ENCODE results near the gene ITPKA.

ITPKA gene

DNA sequence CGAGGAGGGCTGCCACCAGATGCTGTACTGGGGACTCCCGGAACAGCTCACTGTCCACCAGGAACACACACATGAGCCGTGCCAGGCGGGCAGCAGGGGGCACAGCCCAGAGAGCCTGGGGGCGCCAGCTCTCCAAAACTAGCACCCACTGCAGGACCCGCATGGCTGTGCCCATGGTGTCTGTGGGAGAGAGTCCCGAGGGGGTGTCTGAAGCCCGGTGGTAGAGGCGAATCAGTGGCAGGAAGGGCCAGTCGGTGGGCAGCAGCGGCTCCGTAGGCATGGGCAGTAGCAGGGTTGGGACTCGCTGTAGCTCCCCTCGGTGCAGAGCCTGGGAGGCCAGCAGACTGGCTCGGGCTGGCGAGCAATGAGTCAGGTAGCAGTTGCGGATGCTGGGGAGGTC lies 27.0 kb downstream of the ITPKA start:
- H3K27ac ChIP-seq (ENCODE audit: low read depth, low read length) = no peak overlapping the region
- peaks cover 0 to 60% (median 49%) of the 10 kb centered on the region in 5 donors for H3K36me3 ChIP-seq (ENCODE audit: control insufficient read depth in 5 of 5, insufficient read depth in 5 of 5, low read length in 5 of 5)
- no peaks in the 10 kb centered on the region for H3K27me3 ChIP-seq (ENCODE audit: control insufficient read depth in 5 of 5, insufficient read depth in 4 of 5, low read length in 5 of 5)
- no peak overlapping the region for H3K4me3 ChIP-seq (ENCODE audit: low read depth in 1 of 5, low read length in 5 of 5)
- H3K9me3 ChIP-seq (ENCODE audit: control insufficient read depth in 5 of 5, low read length in 5 of 5) = no peaks in the 10 kb centered on the region
- H3K9ac ChIP-seq (ENCODE audit: low read length in 5 of 5) = no peak overlapping the region
- H3K4me1 ChIP-seq (ENCODE audit: control insufficient read depth in 5 of 5, insufficient read depth in 5 of 5, low read length in 5 of 5) = no peaks in the 10 kb centered on the region

- H3K27ac ChIP-seq (ENCODE audit: low read depth, low read length) = no peak overlapping the region
- H3K36me3 ChIP-seq (ENCODE audit: control insufficient read depth in 5 of 5, insufficient read depth in 5 of 5, low read length in 5 of 5) = peaks cover 0 to 69% (median 54%) of the 10 kb centered on the region in 5 donors
- H3K4me3 ChIP-seq (ENCODE audit: low read depth in 1 of 5, low read length in 5 of 5) = no peak overlapping the region
- H3K4me1 ChIP-seq (ENCODE audit: control insufficient read depth in 5 of 5, insufficient read depth in 5 of 5, low read length in 5 of 5) = no peaks in the 10 kb centered on the region
- H3K27me3 ChIP-seq (ENCODE audit: control insufficient read depth in 5 of 5, insufficient read depth in 4 of 5, low read length in 5 of 5) = no peaks in the 10 kb centered on the region
- no peak overlapping the region for H3K9ac ChIP-seq (ENCODE audit: low read length in 5 of 5)
- H3K9me3 ChIP-seq (ENCODE audit: control insufficient read depth in 5 of 5, low read length in 5 of 5) = no peaks in the 10 kb centered on the region
Measured at GRCh38 chr15:41521614-41522013, 27.9 kb downstream of the ITPKA start.

- H3K4me3 ChIP-seq (ENCODE audit: low read depth in 1 of 5, low read length in 5 of 5) = no peak overlapping the region
- H3K9me3 ChIP-seq (ENCODE audit: control insufficient read depth in 5 of 5, low read length in 5 of 5) = no peaks in the 10 kb centered on the region
- H3K27me3 ChIP-seq (ENCODE audit: control insufficient read depth in 5 of 5, insufficient read depth in 4 of 5, low read length in 5 of 5) = no peaks in the 10 kb centered on the region
- no peak overlapping the region for H3K9ac ChIP-seq (ENCODE audit: low read length in 5 of 5)
- no peaks in the 10 kb centered on the region for H3K4me1 ChIP-seq (ENCODE audit: control insufficient read depth in 5 of 5, insufficient read depth in 5 of 5, low read length in 5 of 5)
- peaks cover 0 to 70% (median 57%) of the 10 kb centered on the region in 5 donors for H3K36me3 ChIP-seq (ENCODE audit: control insufficient read depth in 5 of 5, insufficient read depth in 5 of 5, low read length in 5 of 5)
- no peak overlapping the region for H3K27ac ChIP-seq (ENCODE audit: low read depth, low read length)
Measured at GRCh38 chr15:41523097-41523496, 29.4 kb downstream of the ITPKA start.

- no peak overlapping the region for H3K27ac ChIP-seq (ENCODE audit: low read depth, low read length)
- H3K27me3 ChIP-seq (ENCODE audit: control insufficient read depth in 5 of 5, insufficient read depth in 4 of 5, low read length in 5 of 5) = no peaks in the 10 kb centered on the region
- peaks cover 0 to 8% (median 0%) of the 10 kb centered on the region in 5 donors for H3K4me1 ChIP-seq (ENCODE audit: control insufficient read depth in 5 of 5, insufficient read depth in 5 of 5, low read length in 5 of 5)
- H3K4me3 ChIP-seq (ENCODE audit: low read depth in 1 of 5, low read length in 5 of 5) = no peak overlapping the region
- peaks cover 2 to 86% (median 81%) of the 10 kb centered on the region in 5 donors for H3K36me3 ChIP-seq (ENCODE audit: control insufficient read depth in 5 of 5, insufficient read depth in 5 of 5, low read length in 5 of 5)
- no peaks in the 10 kb centered on the region for H3K9me3 ChIP-seq (ENCODE audit: control insufficient read depth in 5 of 5, low read length in 5 of 5)
- peak overlapping the region in 1 of 5 donors; percentile 3 for H3K9ac ChIP-seq (ENCODE audit: low read length in 5 of 5)
Measured at GRCh38 chr15:41530363-41530956, 36.8 kb downstream of the ITPKA start.

GRCh38 chr15:41535544-41535943 lies 41.9 kb downstream of the ITPKA start:
- no peaks in the 10 kb centered on the region for H3K9me3 ChIP-seq (ENCODE audit: control insufficient read depth in 5 of 5, low read length in 5 of 5)
- H3K4me3 ChIP-seq (ENCODE audit: low read depth in 1 of 5, low read length in 5 of 5) = no peak overlapping the region
- H3K27me3 ChIP-seq (ENCODE audit: control insufficient read depth in 5 of 5, insufficient read depth in 4 of 5, low read length in 5 of 5) = no peaks in the 10 kb centered on the region
- no peak overlapping the region for H3K27ac ChIP-seq (ENCODE audit: low read depth, low read length)
- H3K4me1 ChIP-seq (ENCODE audit: control insufficient read depth in 5 of 5, insufficient read depth in 5 of 5, low read length in 5 of 5) = peaks cover 0 to 8% (median 0%) of the 10 kb centered on the region in 5 donors
- H3K36me3 ChIP-seq (ENCODE audit: control insufficient read depth in 5 of 5, insufficient read depth in 5 of 5, low read length in 5 of 5) = peaks cover 7 to 54% (median 51%) of the 10 kb centered on the region in 5 donors
- no peak overlapping the region for H3K9ac ChIP-seq (ENCODE audit: low read length in 5 of 5)

DNA sequence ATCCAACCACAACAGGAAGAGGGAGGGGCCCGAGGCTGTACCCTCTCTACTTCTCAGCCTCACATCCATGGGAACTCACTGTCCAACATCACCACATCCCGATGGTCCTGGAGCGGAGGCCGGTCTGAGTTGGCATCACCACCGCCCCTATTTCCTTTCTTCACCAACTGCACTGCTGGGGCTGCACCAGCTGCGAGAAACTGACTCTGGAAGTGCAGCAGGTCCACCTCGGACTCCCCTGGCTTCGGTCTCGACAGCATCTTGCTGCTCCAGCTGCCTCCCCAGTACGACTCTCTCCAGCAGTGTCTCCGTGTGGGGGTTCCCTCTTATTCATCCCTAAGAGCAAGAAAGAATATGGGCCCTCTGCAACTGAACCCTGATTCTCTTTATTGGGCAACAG lies 43.2 kb downstream of the ITPKA start:
- Histone ChIP-seq H3K4me1 (ENCODE audit: control insufficient read depth in 5 of 5, insufficient read depth in 5 of 5, low read length in 5 of 5) (no peaks in the 10 kb centered on the region), H3K27ac (ENCODE audit: low read depth, low read length) (no peak overlapping the region), H3K36me3 (ENCODE audit: control insufficient read depth in 5 of 5, insufficient read depth in 5 of 5, low read length in 5 of 5) (peaks cover 5 to 46% (median 43%) of the 10 kb centered on the region in 5 donors)

DNA sequence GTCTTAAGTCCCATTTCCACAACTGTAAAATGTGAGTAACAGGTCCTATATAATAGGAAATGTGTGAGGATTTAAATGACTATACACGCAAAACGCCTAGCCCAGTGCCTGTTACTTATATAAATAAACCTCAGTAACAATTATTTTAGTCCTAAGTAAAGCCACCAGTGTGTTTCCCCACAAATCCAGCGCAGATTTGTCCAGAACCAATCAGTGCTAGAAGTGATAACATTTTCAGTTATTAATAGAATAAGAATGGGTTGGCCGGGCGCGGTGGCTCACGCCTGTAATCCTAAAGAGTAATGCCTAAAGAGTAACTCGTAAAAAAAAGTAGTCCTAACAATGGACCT lies 49.8 kb downstream of the ITPKA start:
- H3K4me1 ChIP-seq (ENCODE audit: control insufficient read depth in 5 of 5, insufficient read depth in 5 of 5, low read length in 5 of 5) = peaks cover 0 to 19% (median 12%) of the 10 kb centered on the region in 5 donors
- H3K9me3 ChIP-seq (ENCODE audit: control insufficient read depth in 5 of 5, low read length in 5 of 5) = no peaks in the 10 kb centered on the region
- peak overlapping the region; percentile 81 to 99 (median 96) for H3K9ac ChIP-seq (ENCODE audit: low read length in 5 of 5)
- H3K27ac ChIP-seq (ENCODE audit: low read depth, low read length) = peak overlapping the region; percentile 70
- H3K27me3 ChIP-seq (ENCODE audit: control insufficient read depth in 5 of 5, insufficient read depth in 4 of 5, low read length in 5 of 5) = no peaks in the 10 kb centered on the region
- no peaks in the 10 kb centered on the region for H3K36me3 ChIP-seq (ENCODE audit: control insufficient read depth in 5 of 5, insufficient read depth in 5 of 5, low read length in 5 of 5)
- peak overlapping the region; percentile 81 to 99 (median 98) for H3K4me3 ChIP-seq (ENCODE audit: low read depth in 1 of 5, low read length in 5 of 5)

More for the DNA sequence above, 43.2 kb downstream of the ITPKA start:
- H3K27me3 ChIP-seq (ENCODE audit: control insufficient read depth in 5 of 5, insufficient read depth in 4 of 5, low read length in 5 of 5) = no peaks in the 10 kb centered on the region
- H3K4me3 ChIP-seq (ENCODE audit: low read depth in 1 of 5, low read length in 5 of 5) = no peak overlapping the region
- H3K9ac ChIP-seq (ENCODE audit: low read length in 5 of 5) = no peak overlapping the region
- H3K9me3 ChIP-seq (ENCODE audit: control insufficient read depth in 5 of 5, low read length in 5 of 5) = no peaks in the 10 kb centered on the region

GRCh38 chr15:41544650-41545015 lies 51.0 kb downstream of the ITPKA start:
- peak overlapping the region; percentile 70 for H3K27ac ChIP-seq (ENCODE audit: low read depth, low read length)

GRCh38 chr15:41545218-41545617 lies 51.5 kb downstream of the ITPKA start:
- Histone ChIP-seq H3K27me3 (ENCODE audit: control insufficient read depth in 5 of 5, insufficient read depth in 4 of 5, low read length in 5 of 5) (no peaks in the 10 kb centered on the region), H3K9me3 (ENCODE audit: control insufficient read depth in 5 of 5, low read length in 5 of 5) (no peaks in the 10 kb centered on the region), H3K4me3 (ENCODE audit: low read depth in 1 of 5, low read length in 5 of 5) (no peak overlapping the region), H3K36me3 (ENCODE audit: control insufficient read depth in 5 of 5, insufficient read depth in 5 of 5, low read length in 5 of 5) (no peaks in the 10 kb centered on the region), H3K27ac (ENCODE audit: low read depth, low read length) (no peak overlapping the region), H3K9ac (ENCODE audit: low read length in 5 of 5) (no peak overlapping the region), H3K4me1 (ENCODE audit: control insufficient read depth in 5 of 5, insufficient read depth in 5 of 5, low read length in 5 of 5) (peaks cover 0 to 19% (median 12%) of the 10 kb centered on the region in 5 donors)

More at GRCh38 chr15:41544650-41545015, 51.0 kb downstream of the ITPKA start:
- Histone ChIP-seq H3K9ac (ENCODE audit: low read length in 5 of 5) (no peak overlapping the region), H3K36me3 (ENCODE audit: control insufficient read depth in 5 of 5, insufficient read depth in 5 of 5, low read length in 5 of 5) (no peaks in the 10 kb centered on the region), H3K4me1 (ENCODE audit: control insufficient read depth in 5 of 5, insufficient read depth in 5 of 5, low read length in 5 of 5) (peaks cover 0 to 19% (median 12%) of the 10 kb centered on the region in 5 donors), H3K9me3 (ENCODE audit: control insufficient read depth in 5 of 5, low read length in 5 of 5) (no peaks in the 10 kb centered on the region), H3K4me3 (ENCODE audit: low read depth in 1 of 5, low read length in 5 of 5) (peak overlapping the region; percentile 4 to 99 (median 89)), H3K27me3 (ENCODE audit: control insufficient read depth in 5 of 5, insufficient read depth in 4 of 5, low read length in 5 of 5) (no peaks in the 10 kb centered on the region)

DNA sequence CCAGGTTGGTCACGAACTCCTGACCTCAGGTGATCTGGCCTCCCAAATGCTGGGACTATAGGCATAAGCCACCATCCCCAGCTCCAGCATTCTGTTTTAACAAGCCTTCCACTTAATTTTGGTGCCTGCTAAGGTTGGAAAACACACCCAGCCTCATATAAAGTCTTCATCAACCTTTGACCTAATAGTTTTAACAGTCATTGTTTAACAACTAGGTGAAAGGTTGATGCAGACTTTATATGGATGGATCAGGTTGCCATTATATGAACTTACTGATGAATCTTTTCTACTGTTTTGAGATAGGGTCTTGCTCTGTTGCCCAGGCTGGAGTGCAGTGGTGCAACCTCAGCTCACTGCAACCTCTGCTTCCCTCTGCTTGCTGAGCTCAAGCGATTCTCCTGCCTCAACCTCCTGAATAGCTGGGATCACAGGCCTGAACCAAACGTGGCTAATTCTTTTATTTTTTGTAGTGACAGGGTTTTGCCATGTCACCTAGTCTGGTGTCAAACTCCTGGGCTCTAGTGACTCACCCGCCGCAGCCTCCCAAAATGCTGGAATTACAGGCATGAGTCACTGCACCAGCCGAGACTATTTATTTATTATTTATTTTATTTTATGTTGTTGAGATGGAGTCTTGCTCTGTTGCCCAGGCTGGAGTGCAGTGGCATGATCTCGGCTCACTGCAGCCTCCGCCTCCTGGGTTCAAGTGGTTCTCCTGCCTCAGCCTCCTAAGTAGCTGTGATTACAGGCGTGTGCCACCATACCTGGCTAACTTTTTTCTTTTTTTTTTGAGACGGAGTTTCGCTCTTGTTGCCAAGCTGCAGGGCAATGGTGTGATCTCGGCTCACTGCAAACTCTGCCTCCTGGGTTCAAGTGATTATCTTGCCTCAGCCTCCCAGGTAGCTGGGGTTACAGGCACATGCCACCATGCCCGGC lies 53.4 kb downstream of the ITPKA start:
- peaks cover 0 to 19% (median 12%) of the 10 kb centered on the region in 5 donors for H3K4me1 ChIP-seq (ENCODE audit: control insufficient read depth in 5 of 5, insufficient read depth in 5 of 5, low read length in 5 of 5)
- no peak overlapping the region for H3K9ac ChIP-seq (ENCODE audit: low read length in 5 of 5)
- no peak overlapping the region for H3K4me3 ChIP-seq (ENCODE audit: low read depth in 1 of 5, low read length in 5 of 5)
- H3K27ac ChIP-seq (ENCODE audit: low read depth, low read length) = no peak overlapping the region
- no peaks in the 10 kb centered on the region for H3K36me3 ChIP-seq (ENCODE audit: control insufficient read depth in 5 of 5, insufficient read depth in 5 of 5, low read length in 5 of 5)
- H3K27me3 ChIP-seq (ENCODE audit: control insufficient read depth in 5 of 5, insufficient read depth in 4 of 5, low read length in 5 of 5) = no peaks in the 10 kb centered on the region
- no peaks in the 10 kb centered on the region for H3K9me3 ChIP-seq (ENCODE audit: control insufficient read depth in 5 of 5, low read length in 5 of 5)

Data from subcutaneous abdominal adipose tissue (tissue), 5 donors.